T-helper 2 cell (primary cell): Measurements from ENCODE around the gene ADAR.

ENCODE experiments used
- DNase-seq, 5 experiments: peaks; one replicate each; pipeline versions ENCODE4 v3.0.0 to v3.0.0-alpha.2; 2012 to 2022

Gene ADAR

GRCh38 chr1:154614901-154615300 is 6.9 kb upstream of the ADAR start:
- DNase-seq: no peak

- DNase-seq: no peak
Measured at GRCh38 chr1:154614247-154614646, 6.3 kb upstream of the ADAR start.

DNA sequence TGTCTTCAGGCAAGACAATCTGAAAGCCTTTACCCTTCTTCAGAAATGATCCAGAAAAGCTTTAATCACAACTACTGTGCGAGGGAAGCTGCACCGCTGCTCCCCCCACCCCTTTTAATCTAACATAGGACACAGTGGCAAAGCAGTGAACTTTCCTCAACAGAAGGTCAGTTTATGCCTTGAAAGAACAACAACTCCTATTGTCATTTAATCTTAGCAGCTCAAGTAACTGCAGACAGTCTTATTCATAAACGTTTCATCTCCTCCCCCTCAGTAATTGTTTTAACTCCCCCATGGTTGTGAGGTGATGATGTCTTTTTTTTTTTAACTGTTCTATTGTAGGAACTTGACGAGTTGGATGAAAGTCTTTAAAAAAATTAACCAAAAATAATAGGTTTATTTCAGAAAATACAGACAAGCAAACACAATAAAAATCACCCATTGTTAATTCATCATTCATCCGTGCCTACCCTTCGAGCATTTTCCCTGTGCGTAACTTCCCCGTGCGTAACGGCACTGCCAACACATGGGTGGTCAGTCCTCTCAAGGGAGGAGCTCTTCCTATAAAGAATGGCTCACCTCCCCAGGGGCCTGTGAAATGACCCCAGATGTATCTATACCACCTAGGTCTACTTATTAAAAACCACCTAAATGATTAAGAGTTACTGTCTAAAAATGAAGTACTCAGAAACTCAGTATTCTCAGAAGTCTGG is 3.3 kb upstream of the ADAR start:
- no peak for DNase-seq

GRCh38 chr1:154609398-154610380 is 1.7 kb upstream of the ADAR start:
- DNase-seq: peak in 4 of 5 experiments; percentile 28 to 81 (median 46)

DNA sequence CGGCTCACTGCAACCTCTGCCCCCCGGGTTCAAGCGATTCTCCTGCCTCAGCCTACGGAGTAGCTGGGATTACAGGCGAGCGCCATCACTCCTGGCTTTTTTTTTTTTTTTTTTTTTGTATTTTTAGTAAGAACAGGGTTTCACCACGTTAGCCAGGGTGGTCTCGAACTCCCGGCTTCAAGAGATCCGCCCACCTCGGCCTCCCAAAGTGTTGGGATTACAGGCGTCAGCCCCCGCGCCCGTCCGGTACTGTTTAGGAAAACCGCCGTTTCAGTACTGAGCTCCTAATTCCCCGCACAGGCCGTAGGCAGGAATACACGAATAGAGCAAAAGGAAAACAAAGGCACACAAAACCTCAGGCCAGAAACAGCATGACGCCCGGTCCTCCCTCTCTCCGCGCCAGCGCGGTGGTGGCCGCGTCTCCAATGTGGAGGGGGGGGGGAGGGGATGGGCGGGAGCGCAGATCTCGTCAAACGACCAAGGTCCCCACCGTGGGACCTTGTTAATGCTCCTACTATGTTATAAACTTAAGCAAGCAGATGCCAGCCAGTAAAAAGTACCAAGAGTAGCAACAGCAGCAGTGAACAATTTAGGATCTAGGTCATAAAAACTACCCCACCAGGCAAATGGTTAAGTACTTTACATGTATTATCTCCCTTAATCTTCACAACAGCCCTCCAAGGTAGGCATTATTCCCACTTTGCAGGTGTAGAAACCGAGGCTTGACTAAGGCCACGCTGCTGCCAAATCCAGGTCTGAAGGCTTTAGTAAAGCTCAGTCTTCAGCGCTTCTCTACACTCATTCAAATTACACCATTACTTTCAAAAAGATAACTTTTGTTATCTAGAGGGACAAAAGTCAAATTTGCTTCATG is 648 bp upstream of the ADAR start:
- peak in 3 of 5 experiments; percentile 27 to 72 (median 35) for DNase-seq

GRCh38 chr1:154607106-154607608 is 829 bp downstream of the ADAR start:
- DNase-seq: peak in 1 of 5 experiments; percentile 52

- DNase-seq: no peak
Measured at GRCh38 chr1:154605534-154605933, 2.5 kb downstream of the ADAR start.

DNA sequence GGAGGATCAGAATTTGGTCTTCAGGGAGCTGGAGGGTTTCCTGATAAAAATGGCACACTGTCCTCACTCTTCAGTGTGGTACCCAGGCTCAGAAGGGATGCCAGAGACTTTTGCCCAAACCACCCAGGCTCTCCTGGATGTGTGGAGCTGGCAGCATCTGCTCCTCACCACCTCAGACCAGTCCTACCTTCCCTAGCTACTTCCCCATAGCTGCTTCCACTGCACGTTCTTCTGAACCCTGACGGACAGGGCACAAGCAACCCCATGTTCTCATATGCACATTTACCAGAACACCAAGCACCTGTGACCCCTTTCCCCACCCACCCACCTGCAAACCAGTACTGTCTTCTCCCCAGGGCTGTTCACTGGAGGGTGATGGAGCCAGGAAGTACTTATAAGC is 4.7 kb downstream of the ADAR start:
- no peak for DNase-seq

- no peak for DNase-seq
Measured at GRCh38 chr1:154599658-154600057, 8.3 kb downstream of the ADAR start.

- DNase-seq: no peak
Measured at GRCh38 chr1:154598871-154599635, 8.9 kb downstream of the ADAR start.

- DNase-seq: no peak
Measured at GRCh38 chr1:154595621-154596020, 12.4 kb downstream of the ADAR start.

DNA sequence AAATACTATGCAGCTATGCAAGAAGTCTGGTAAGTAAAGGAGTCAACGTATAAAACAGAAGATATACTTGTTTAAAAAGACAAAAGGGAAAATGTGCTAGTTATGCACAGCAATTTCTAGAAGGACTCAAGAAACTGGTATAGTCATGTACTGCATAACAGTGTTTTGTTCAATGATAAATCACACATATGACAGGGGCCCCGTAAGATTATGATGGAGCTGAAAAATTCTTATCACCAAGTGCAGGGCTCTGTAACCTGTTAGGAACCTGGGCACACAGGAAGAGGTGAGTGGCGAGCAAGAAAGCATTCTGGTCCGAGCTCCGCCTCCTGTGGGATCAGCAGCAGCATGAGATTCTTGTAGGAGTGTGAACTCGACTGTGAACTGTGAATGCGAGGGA is 13.2 kb downstream of the ADAR start:
- no peak for DNase-seq

- DNase-seq: no peak
Measured at GRCh38 chr1:154593390-154593789, 14.6 kb downstream of the ADAR start.

DNA sequence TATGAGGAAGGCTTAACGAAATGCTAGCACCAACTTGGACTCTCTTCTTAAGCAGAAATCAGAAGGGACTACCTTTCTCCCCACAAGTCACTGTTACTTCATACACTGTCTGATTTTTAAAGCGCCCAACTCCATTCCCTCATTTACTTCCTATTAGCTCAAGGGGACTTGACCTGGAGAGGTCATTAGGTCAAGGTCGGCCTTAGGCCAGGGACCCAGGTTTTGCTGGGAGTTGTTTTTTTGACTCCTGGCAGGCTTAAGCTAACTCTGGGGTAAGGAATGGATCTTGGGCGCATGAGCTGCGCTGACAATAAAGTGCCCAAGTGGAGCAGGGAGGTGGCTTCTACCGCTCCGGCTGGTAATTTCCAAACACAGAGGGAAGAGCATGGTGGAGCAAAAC is 16.8 kb downstream of the ADAR start:
- no peak for DNase-seq

DNA sequence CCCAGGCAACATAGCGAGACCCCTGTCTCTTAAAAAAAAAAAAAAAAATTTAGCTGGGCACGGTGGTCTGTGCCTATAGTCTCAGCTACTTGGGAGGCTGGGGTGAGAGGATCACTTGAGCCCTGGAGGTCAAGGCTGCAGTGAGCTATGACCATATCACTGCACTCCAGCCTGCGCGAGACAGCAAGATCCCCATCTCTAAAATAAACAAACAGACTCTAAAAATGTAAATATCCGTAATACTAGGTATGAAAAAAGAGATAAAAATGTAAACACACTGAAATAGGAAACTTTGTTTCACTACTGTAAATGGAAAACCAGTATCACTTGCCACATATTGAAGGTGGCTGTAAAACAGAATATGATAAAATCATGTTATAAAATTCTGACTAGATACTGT is 17.2 kb downstream of the ADAR start:
- DNase-seq: no peak

- DNase-seq: no peak
Measured at GRCh38 chr1:154589780-154590179, 18.2 kb downstream of the ADAR start.

- DNase-seq: no peak
Measured at GRCh38 chr1:154586641-154587040, 21.3 kb downstream of the ADAR start.

GRCh38 chr1:154586231-154586630 is 21.8 kb downstream of the ADAR start:
- DNase-seq: no peak

GRCh38 chr1:154584267-154584994 is 23.6 kb downstream of the ADAR start:
- DNase-seq: no peak

- no peak for DNase-seq
Measured at GRCh38 chr1:154583773-154584172, 24.2 kb downstream of the ADAR start.

DNA sequence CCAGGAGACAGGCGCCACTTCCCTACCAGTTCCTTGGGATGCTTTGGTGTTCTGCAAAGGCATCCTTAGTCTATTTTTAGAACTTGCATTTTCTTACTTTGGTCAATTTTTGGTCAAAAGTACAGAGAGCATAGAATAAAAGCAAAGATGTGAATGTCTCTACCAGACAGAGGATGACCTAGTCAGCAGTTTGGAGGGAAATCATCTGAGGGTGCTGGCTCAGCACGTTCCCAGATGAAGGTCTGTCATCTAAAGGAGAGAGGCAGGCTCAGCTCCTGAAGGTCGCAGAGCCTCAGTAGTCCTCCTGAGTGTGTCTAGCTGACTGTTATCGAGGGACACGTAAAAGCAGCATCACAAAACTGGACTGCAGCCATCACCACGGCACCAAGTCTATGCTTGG is 25.1 kb downstream of the ADAR start:
- DNase-seq: no peak
